Astrocyte of the spinal cord (primary cell): ENCODE measurements around the gene AMIGO1.

Experiments used
- DNase-seq: peaks from one replicate; pipeline ENCODE4 v3.0.0; 2011; ENCODE audit warnings: low read depth, low spot score
- H3K4me3 ChIP-seq: 2 replicates; pipeline ENCODE4 v1.5.1; 2011; ENCODE audit warnings: low read depth, mild to moderate bottlenecking, low read length, moderate library complexity
- in situ Hi-C: cut with HindIII; loops from 2 replicates; pipeline ENCODE4 v1.10.0; 2017; ENCODE audit warnings: low sequenced_read_pairs
- TF ChIP-seq, protein P1 (sequence below): IDR thresholded peaks from 2 replicates; pipeline ENCODE4 v1.5.1; 2012; ENCODE audit warnings: low read depth, mild to moderate bottlenecking, low read length, inconsistent platforms

AMIGO1 gene, protein sequence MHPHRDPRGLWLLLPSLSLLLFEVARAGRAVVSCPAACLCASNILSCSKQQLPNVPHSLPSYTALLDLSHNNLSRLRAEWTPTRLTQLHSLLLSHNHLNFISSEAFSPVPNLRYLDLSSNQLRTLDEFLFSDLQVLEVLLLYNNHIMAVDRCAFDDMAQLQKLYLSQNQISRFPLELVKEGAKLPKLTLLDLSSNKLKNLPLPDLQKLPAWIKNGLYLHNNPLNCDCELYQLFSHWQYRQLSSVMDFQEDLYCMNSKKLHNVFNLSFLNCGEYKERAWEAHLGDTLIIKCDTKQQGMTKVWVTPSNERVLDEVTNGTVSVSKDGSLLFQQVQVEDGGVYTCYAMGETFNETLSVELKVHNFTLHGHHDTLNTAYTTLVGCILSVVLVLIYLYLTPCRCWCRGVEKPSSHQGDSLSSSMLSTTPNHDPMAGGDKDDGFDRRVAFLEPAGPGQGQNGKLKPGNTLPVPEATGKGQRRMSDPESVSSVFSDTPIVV

DNA sequence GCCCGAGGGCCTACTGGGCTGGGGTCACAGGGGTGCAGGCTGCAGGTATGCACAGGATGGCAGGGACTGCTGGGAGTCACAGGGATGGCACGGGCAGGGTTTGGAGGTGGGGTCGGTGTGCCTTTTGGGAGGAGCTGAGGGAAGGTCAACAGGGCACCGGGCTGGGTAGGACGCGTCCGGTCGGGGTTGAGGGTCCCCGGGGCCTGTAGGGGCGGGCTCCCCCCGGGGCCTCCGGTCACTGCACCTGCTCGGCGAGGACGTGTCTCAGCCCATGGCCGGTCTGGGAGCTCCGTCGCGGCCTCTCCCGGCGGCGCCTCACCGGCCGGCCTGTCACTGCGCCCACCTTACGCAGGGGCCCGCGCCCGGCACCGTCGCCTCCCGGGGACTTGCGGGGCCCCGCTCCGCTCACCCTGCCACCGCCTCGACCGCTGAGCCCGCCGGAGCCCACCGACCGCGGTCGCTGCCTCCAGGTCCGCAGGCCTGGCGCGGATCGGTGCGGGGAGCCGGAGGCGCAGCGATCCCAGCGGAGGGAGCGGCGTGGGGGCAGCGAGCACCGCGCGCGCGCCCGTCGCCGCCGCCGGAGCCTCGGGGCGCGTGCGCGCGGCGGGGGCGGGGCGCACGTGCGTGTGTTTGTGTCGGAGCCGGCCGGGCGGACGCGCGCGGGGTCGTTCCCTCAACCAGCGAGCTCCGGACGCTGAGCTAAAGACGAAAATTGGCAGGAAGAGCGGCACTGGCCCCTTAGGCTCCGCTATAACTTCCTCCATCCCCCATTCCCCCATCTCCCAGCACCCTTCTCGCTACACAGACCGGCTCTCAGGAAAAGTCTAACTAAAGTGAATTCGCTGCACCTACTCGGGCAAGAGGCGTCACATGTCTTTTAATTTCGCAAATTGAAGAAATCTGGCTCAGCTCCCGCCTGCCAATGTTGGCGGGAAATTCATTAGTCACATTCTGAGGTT is at the start of gene AMIGO1:
TSS of gene AMIGO1 (minus strand) at position 552 of the 959 bp plus-strand sequence. CDS start 815 bp downstream, outside the sequence.
- in situ Hi-C loops, result no loop called here
- peak; percentile 19 for DNase-seq
- TF ChIP-seq, protein P1, sequence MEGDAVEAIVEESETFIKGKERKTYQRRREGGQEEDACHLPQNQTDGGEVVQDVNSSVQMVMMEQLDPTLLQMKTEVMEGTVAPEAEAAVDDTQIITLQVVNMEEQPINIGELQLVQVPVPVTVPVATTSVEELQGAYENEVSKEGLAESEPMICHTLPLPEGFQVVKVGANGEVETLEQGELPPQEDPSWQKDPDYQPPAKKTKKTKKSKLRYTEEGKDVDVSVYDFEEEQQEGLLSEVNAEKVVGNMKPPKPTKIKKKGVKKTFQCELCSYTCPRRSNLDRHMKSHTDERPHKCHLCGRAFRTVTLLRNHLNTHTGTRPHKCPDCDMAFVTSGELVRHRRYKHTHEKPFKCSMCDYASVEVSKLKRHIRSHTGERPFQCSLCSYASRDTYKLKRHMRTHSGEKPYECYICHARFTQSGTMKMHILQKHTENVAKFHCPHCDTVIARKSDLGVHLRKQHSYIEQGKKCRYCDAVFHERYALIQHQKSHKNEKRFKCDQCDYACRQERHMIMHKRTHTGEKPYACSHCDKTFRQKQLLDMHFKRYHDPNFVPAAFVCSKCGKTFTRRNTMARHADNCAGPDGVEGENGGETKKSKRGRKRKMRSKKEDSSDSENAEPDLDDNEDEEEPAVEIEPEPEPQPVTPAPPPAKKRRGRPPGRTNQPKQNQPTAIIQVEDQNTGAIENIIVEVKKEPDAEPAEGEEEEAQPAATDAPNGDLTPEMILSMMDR, result no peak
- H3K4me3 ChIP-seq, result peak within 1 kb of the TSS; percentile 55

GRCh38 chr1:109557520-109557919 is 48.0 kb upstream of the AMIGO1 start:
- TF ChIP-seq, protein P1, result no peak
- in situ Hi-C loops, result no loop called here
- no peak overlapping the region for H3K4me3 ChIP-seq
- no peak for DNase-seq

DNA sequence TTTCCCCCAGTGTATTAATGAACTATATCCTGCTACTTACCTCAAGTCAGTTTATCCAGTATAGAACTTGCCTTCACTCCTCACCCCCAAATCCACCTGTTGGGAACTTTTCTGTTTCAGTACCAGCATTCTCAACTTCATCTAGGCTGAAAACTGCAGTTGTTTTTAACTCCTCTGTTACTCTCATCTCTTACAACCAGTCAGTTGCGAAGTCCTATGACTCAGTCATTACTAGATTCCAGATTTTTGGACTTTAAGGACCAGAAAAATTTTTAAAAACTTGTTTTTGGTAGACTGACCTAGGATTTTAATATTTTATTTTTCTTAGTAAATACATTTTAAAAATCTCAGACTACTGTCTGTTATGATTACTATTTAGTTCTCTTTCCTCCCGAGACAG is 47.0 kb upstream of the AMIGO1 start:
- TF ChIP-seq, protein P1, result no peak
- in situ Hi-C loops, result no loop called here
- no peak for DNase-seq
- H3K4me3 ChIP-seq, result no peak overlapping the region

- in situ Hi-C loops, result no loop called here
- DNase-seq, result peak; percentile 96
- H3K4me3 ChIP-seq, result peak within 1 kb of the TSS; percentile 79
- TF ChIP-seq, protein P1, result no peak
Observed at GRCh38 chr1:109548321-109549267, 39.1 kb upstream of the AMIGO1 start, which contains the start of gene GNAI3. Gene GNAI3, plus strand, starts transcription at chr1:109548615. Its CDS starts 106 bp downstream, at chr1:109548721.

DNA sequence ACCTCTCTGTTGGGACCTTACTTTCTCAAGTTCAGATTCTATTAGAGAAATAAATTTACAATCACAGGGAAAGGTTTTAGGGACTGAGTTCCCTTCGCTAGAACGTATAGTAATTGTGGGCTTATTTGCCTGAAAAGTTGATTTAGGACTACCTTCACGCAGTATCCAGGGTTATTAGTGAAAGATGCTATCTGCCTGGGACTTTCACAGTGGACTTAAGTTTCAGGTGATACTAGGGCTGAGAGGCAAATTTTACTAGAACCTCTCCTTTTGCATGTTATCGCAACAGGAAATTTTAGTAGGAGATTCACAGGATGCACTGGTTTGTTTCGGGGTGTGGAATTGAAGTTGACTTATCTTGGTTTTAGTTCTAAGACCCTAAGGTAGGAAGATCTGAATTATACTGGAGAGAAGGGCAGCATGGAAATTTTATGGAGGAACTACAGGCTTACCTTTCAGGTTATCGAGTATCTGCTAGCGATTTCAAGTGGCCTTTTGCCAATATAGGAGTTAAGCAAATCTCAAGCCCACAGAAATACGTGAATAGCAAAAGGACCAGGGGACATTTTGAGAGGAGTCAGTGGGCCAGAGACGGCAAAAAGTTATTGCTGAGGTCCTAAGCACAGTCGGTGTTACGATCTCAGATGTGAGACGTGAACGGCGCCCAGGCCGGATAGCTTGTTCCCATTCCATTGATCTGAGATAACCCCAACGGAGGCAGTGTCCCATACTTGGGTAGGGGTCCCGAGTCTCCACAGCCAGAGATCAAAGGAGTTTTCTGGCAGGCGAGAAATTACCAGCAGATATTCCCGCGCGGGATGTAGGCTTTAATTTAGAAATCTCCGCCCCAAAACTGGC is 38.2 kb upstream of the AMIGO1 start:
- H3K4me3 ChIP-seq, result peak overlapping the region; percentile 79
- in situ Hi-C loops, result no loop called here
- TF ChIP-seq, protein P1, result no peak
- DNase-seq, result no peak
